WTC11 (cell line): Measurements from ENCODE around the gene ERVV-1. TPM values are rescaled to one million over a fixed set of nuclear protein-coding genes. Genes with fewer than 3 reads are reported as not detected.

Source experiments
- ATAC-seq: fragments of 200-7000 bp; cut with Tn5 transposase; 2 replicates; pipeline ENCODE4 v1.10.0; 2021; ENCODE audit warnings: mild to moderate bottlenecking, moderate library complexity
- CTCF ChIA-PET: fragments of 300-600 bp; sonication (Branson Sonifier 250); formaldehyde crosslinking; loops from one replicate; lab custom pipeline; 2021; ENCODE audit warnings: antibody characterized with exemption; lab: Charles Lee
- POLR2A ChIA-PET: fragments of 350-600 bp; sonication (Branson Sonifier 250); formaldehyde crosslinking; loops from one replicate; lab custom pipeline; 2021; ENCODE audit warnings: antibody characterized with exemption; lab: Charles Lee
- DNase-seq: peaks from one replicate; pipeline ENCODE4 v3.0.0; 2021; ENCODE audit warnings: low spot score
- H3K27ac Mint-ChIP-seq: 2 replicates; pipeline ENCODE4 v1.8.0; 2021; ENCODE audit warnings: mixed read lengths
- H3K27me3 Mint-ChIP-seq: 2 replicates; pipeline ENCODE4 v1.8.0; 2021; ENCODE audit warnings: low read depth, mild to moderate bottlenecking, moderate library complexity, mixed read lengths
- H3K36me3 Mint-ChIP-seq: 2 replicates; pipeline ENCODE4 v1.8.0; 2021; ENCODE audit warnings: mixed read lengths
- H3K4me1 Mint-ChIP-seq: 2 replicates; pipeline ENCODE4 v1.8.0; 2022; ENCODE audit warnings: mixed read lengths
- H3K4me3 Mint-ChIP-seq: 2 replicates; pipeline ENCODE4 v1.8.0; 2021; ENCODE audit warnings: mild to moderate bottlenecking, moderate library complexity, mixed read lengths
- H3K9me3 Mint-ChIP-seq: 2 replicates; pipeline ENCODE4 v1.8.0; 2021; ENCODE audit warnings: mixed read lengths
- ATF1 ChIP-seq: sonication (generic); formaldehyde crosslinking; IDR thresholded peaks from 2 replicates; pipeline ENCODE4 v1.8.1; 2023; ENCODE audit warnings: mild to moderate bottlenecking, moderate library complexity, missing genetic modification reagents
- CBFB ChIP-seq: sonication (generic); formaldehyde crosslinking; IDR thresholded peaks from 2 replicates; pipeline ENCODE4 v1.8.1; 2022; ENCODE audit warnings: mild to moderate bottlenecking, low read depth, missing genetic modification reagents
- EMX1 ChIP-seq: fragments of 250-450 bp; sonication (Bioruptor Pico); IDR thresholded peaks from 2 replicates; pipeline ENCODE4 v1.8.0; 2021; ENCODE audit warnings: mild to moderate bottlenecking
- FOXJ3 ChIP-seq: sonication (generic); formaldehyde crosslinking; IDR thresholded peaks from 2 replicates; pipeline ENCODE4 v1.9.0; 2021; ENCODE audit warnings: missing genetic modification reagents, mild to moderate bottlenecking, borderline replicate concordance
- FOXK1 ChIP-seq: sonication (generic); formaldehyde crosslinking; IDR thresholded peaks from 2 replicates; pipeline ENCODE4 v1.8.0; 2022; ENCODE audit warnings: mild to moderate bottlenecking, moderate library complexity, missing genetic modification reagents
- GABPB1 ChIP-seq: sonication (generic); formaldehyde crosslinking; IDR thresholded peaks from 2 replicates; pipeline ENCODE4 v1.8.1; 2023; ENCODE audit warnings: mild to moderate bottlenecking, missing genetic modification reagents
- GTF2I ChIP-seq: fragments of 250-450 bp; sonication (Bioruptor Pico); conservative IDR thresholded peaks from 2 replicates; pipeline ENCODE4 v1.4.0; 2021; ENCODE audit warnings: mild to moderate bottlenecking
- IRF2 ChIP-seq: sonication (generic); formaldehyde crosslinking; IDR thresholded peaks from 2 replicates; pipeline ENCODE4 v1.8.0; 2022; ENCODE audit warnings: low read depth, missing genetic modification reagents, borderline replicate concordance
- JAZF1 ChIP-seq: fragments of 250-450 bp; sonication (Bioruptor Pico); IDR thresholded peaks from 2 replicates; pipeline ENCODE4 v1.9.0; 2021; ENCODE audit warnings: moderate library complexity, mild to moderate bottlenecking, inconsistent platforms
- MYBL2 ChIP-seq: sonication (generic); formaldehyde crosslinking; IDR thresholded peaks from 2 replicates; pipeline ENCODE4 v1.8.1; 2023; ENCODE audit warnings: mild to moderate bottlenecking, moderate library complexity, missing genetic modification reagents
- NFATC4 ChIP-seq: fragments of 250-450 bp; sonication (Bioruptor Pico); IDR thresholded peaks from 2 replicates; pipeline ENCODE4 v1.9.0; 2021; ENCODE audit warnings: mild to moderate bottlenecking
- NFE2L1 ChIP-seq: sonication (generic); formaldehyde crosslinking; IDR thresholded peaks from 2 replicates; pipeline ENCODE4 v1.8.1; 2023; ENCODE audit warnings: missing genetic modification reagents
- NR1H2 ChIP-seq: sonication (generic); formaldehyde crosslinking; IDR thresholded peaks from 2 replicates; pipeline ENCODE4 v1.9.0; 2021; ENCODE audit warnings: mild to moderate bottlenecking, moderate library complexity, missing genetic modification reagents
- OVOL2 ChIP-seq: fragments of 250-450 bp; sonication (Bioruptor Pico); IDR thresholded peaks from 2 replicates; pipeline ENCODE4 v1.9.0; 2021; ENCODE audit warnings: mild to moderate bottlenecking, borderline replicate concordance
- TEAD1 ChIP-seq: sonication (generic); formaldehyde crosslinking; IDR thresholded peaks from 2 replicates; pipeline ENCODE4 v1.8.0; 2022; ENCODE audit warnings: mild to moderate bottlenecking, missing genetic modification reagents
- TEAD4 ChIP-seq: sonication (generic); formaldehyde crosslinking; IDR thresholded peaks from 2 replicates; pipeline ENCODE4 v1.8.0; 2022; ENCODE audit warnings: mild to moderate bottlenecking, missing genetic modification reagents
- ZNF396 ChIP-seq: fragments of 250-450 bp; sonication (Bioruptor Pico); IDR thresholded peaks from 2 replicates; pipeline ENCODE4 v1.8.0; 2021; ENCODE audit warnings: mild to moderate bottlenecking, moderate library complexity, borderline replicate concordance
- ZNF423 ChIP-seq: fragments of 250-450 bp; sonication (Bioruptor Pico); IDR thresholded peaks from 2 replicates; pipeline ENCODE4 v2.1.2; 2022; ENCODE audit warnings: mild to moderate bottlenecking, moderate library complexity
- total RNA-seq: library from RNA; stranded (reverse); gene quantifications from 3 replicates; pipeline ENCODE4 v1.2.3, GENCODE V29; 2021
- TF ChIP-seq, protein P1 (sequence below): sonication (generic); formaldehyde crosslinking; IDR thresholded peaks from 2 replicates; pipeline ENCODE4 v1.8.0; 2023; ENCODE audit warnings: missing genetic modification reagents
- TF ChIP-seq, protein P2 (sequence below): sonication (generic); formaldehyde crosslinking; IDR thresholded peaks from 2 replicates; pipeline ENCODE4 v1.8.1; 2023; ENCODE audit warnings: mild to moderate bottlenecking, missing genetic modification reagents
- TF ChIP-seq, protein P3 (sequence below): fragments of 250-450 bp; sonication (Bioruptor Pico); IDR thresholded peaks from 2 replicates; pipeline ENCODE4 v1.9.0; 2021; ENCODE audit warnings: moderate library complexity, mild to moderate bottlenecking, inconsistent platforms, borderline replicate concordance
- TF ChIP-seq, protein P4 (sequence below): sonication (generic); formaldehyde crosslinking; IDR thresholded peaks from 2 replicates; pipeline ENCODE4 v1.8.1; 2023; ENCODE audit warnings: mild to moderate bottlenecking, missing genetic modification reagents, borderline replicate concordance
- TF ChIP-seq, protein P5 (sequence below): sonication (generic); formaldehyde crosslinking; IDR thresholded peaks from 2 replicates; pipeline ENCODE4 v1.8.1; 2023; ENCODE audit warnings: mild to moderate bottlenecking, missing genetic modification reagents, moderate library complexity
- TF ChIP-seq, protein P6 (sequence below): sonication (generic); formaldehyde crosslinking; IDR thresholded peaks from 2 replicates; pipeline ENCODE4 v1.8.0; 2022; ENCODE audit warnings: mild to moderate bottlenecking, missing genetic modification reagents

The ERVV-1 gene
- total RNA-seq, 1 experiment from 2014 or later, result not detected

DNA sequence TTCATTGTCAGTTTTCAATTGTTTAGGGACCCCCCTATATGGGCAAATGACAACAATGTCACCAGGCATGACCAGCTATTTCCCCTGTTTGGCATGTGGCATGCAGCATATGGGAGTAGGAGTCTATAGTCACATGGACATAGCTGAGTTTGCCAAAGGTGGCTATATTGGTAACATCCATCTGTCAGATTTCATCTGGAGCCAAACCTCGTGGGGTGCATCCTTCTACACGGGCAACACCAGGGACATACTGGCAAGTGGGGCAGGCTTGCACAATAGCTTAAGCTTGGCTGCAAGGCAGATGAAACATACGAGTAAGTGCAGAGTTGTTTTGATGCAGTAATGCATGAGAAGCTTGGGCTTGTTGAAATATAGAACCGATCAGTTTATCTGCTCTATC, 26.5 kb upstream of the ERVV-1 start:
- no peak for ATAC-seq

DNA sequence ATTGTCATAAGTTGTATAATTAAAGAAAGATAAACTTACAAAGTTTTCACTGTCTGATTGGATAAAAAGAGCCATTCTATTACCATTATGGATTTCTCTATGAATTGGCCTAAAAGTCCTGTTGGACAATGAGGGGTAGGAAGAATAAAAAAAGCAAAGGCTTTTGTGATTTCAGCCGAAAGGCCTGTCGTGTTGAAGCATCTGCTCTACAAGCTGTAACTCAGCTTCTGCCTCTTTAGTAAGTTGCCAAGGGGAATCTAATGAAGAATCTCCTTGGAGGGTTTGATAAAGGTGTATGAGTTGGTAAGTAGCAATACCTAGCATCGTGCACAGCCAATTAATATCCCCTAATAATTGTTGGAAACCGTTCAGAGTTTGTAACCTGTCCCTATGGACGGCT, 25.2 kb upstream of the ERVV-1 start:
- Mint-ChIP-seq H3K27ac (no peak overlapping the region), H3K36me3 (peaks cover 3% of the 10 kb centered on the region)
- no peak for ATAC-seq

More for the DNA sequence above, 26.5 kb upstream of the ERVV-1 start:
- peaks cover 35% of the 10 kb centered on the region for H3K27me3 Mint-ChIP-seq
- peaks cover 3% of the 10 kb centered on the region for H3K36me3 Mint-ChIP-seq
- peaks cover 5% of the 10 kb centered on the region for H3K4me1 Mint-ChIP-seq
- peaks cover 15% of the 10 kb centered on the region for H3K9me3 Mint-ChIP-seq
- no peak overlapping the region for H3K27ac Mint-ChIP-seq
- TF ChIP-seq ZNF423 (CRISPR knock-in tag) (no peak), MYBL2 (CRISPR knock-in tag) (no peak), NFATC4 (CRISPR knock-in tag) (no peak), TEAD4 (CRISPR knock-in tag) (no peak), EMX1 (CRISPR knock-in tag) (no peak), TEAD1 (CRISPR knock-in tag) (no peak), JAZF1 (no peak), FOXK1 (no peak), NFE2L1 (no peak), ZNF396 (no peak), NR1H2 (no peak), CBFB (CRISPR knock-in tag) (no peak), OVOL2 (CRISPR knock-in tag) (no peak), GABPB1 (CRISPR knock-in tag) (no peak), IRF2 (CRISPR knock-in tag) (no peak)
- TF ChIP-seq, protein P1, sequence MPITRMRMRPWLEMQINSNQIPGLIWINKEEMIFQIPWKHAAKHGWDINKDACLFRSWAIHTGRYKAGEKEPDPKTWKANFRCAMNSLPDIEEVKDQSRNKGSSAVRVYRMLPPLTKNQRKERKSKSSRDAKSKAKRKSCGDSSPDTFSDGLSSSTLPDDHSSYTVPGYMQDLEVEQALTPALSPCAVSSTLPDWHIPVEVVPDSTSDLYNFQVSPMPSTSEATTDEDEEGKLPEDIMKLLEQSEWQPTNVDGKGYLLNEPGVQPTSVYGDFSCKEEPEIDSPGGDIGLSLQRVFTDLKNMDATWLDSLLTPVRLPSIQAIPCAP (CRISPR knock-in tag), result no peak
- TF ChIP-seq, protein P2, sequence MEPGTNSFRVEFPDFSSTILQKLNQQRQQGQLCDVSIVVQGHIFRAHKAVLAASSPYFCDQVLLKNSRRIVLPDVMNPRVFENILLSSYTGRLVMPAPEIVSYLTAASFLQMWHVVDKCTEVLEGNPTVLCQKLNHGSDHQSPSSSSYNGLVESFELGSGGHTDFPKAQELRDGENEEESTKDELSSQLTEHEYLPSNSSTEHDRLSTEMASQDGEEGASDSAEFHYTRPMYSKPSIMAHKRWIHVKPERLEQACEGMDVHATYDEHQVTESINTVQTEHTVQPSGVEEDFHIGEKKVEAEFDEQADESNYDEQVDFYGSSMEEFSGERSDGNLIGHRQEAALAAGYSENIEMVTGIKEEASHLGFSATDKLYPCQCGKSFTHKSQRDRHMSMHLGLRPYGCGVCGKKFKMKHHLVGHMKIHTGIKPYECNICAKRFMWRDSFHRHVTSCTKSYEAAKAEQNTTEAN (CRISPR knock-in tag), result no peak
- TF ChIP-seq, protein P3, sequence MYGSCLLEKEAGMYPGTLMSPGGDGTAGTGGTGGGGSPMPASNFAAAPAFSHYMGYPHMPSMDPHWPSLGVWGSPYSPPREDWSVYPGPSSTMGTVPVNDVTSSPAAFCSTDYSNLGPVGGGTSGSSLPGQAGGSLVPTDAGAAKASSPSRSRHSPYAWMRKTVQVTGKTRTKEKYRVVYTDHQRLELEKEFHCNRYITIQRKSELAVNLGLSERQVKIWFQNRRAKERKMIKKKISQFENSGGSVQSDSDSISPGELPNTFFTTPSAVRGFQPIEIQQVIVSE (CRISPR knock-in tag), result no peak
- TF ChIP-seq, protein P4, sequence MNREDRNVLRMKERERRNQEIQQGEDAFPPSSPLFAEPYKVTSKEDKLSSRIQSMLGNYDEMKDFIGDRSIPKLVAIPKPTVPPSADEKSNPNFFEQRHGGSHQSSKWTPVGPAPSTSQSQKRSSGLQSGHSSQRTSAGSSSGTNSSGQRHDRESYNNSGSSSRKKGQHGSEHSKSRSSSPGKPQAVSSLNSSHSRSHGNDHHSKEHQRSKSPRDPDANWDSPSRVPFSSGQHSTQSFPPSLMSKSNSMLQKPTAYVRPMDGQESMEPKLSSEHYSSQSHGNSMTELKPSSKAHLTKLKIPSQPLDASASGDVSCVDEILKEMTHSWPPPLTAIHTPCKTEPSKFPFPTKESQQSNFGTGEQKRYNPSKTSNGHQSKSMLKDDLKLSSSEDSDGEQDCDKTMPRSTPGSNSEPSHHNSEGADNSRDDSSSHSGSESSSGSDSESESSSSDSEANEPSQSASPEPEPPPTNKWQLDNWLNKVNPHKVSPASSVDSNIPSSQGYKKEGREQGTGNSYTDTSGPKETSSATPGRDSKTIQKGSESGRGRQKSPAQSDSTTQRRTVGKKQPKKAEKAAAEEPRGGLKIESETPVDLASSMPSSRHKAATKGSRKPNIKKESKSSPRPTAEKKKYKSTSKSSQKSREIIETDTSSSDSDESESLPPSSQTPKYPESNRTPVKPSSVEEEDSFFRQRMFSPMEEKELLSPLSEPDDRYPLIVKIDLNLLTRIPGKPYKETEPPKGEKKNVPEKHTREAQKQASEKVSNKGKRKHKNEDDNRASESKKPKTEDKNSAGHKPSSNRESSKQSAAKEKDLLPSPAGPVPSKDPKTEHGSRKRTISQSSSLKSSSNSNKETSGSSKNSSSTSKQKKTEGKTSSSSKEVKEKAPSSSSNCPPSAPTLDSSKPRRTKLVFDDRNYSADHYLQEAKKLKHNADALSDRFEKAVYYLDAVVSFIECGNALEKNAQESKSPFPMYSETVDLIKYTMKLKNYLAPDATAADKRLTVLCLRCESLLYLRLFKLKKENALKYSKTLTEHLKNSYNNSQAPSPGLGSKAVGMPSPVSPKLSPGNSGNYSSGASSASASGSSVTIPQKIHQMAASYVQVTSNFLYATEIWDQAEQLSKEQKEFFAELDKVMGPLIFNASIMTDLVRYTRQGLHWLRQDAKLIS (CRISPR knock-in tag), result no peak
- TF ChIP-seq, protein P5, sequence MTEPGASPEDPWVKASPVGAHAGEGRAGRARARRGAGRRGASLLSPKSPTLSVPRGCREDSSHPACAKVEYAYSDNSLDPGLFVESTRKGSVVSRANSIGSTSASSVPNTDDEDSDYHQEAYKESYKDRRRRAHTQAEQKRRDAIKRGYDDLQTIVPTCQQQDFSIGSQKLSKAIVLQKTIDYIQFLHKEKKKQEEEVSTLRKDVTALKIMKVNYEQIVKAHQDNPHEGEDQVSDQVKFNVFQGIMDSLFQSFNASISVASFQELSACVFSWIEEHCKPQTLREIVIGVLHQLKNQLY (CRISPR knock-in tag), result no peak
- POLR2A ChIA-PET, result no interaction called here
- CTCF ChIA-PET, result no interaction called here
- no peak for DNase-seq
- no peak overlapping the region for H3K4me3 Mint-ChIP-seq

More for the DNA sequence above, 25.2 kb upstream of the ERVV-1 start:
- peaks cover 9% of the 10 kb centered on the region for H3K4me1 Mint-ChIP-seq
- no peak for DNase-seq
- H3K9me3 Mint-ChIP-seq, result peaks cover 15% of the 10 kb centered on the region
- CTCF ChIA-PET, result no interaction called here
- H3K27me3 Mint-ChIP-seq, result peaks cover 46% of the 10 kb centered on the region
- TF ChIP-seq GTF2I (CRISPR knock-in tag) (no peak), ATF1 (CRISPR knock-in tag) (no peak), FOXJ3 (CRISPR knock-in tag) (no peak)
- TF ChIP-seq, protein P6, sequence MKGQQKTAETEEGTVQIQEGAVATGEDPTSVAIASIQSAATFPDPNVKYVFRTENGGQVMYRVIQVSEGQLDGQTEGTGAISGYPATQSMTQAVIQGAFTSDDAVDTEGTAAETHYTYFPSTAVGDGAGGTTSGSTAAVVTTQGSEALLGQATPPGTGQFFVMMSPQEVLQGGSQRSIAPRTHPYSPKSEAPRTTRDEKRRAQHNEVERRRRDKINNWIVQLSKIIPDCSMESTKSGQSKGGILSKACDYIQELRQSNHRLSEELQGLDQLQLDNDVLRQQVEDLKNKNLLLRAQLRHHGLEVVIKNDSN, result no peak
- H3K4me3 Mint-ChIP-seq, result no peak overlapping the region
- POLR2A ChIA-PET, result no interaction called here
